ENCODE results near the gene IP6K1. TPM values are rescaled to one million over a fixed set of nuclear protein-coding genes. Genes with fewer than 3 reads are reported as not detected.
"Not testable (repeated sequence)": the region's sequence is repeated elsewhere in the genome, so short reads cannot be mapped to it uniquely, and the experiment has no call there.

The IP6K1 gene
- total and polyA plus RNA-seq, 11 donors, result 8.9 to 36.6 (median 20.4) TPM

GRCh38 chr3:49781415-49782199, 4.7 kb downstream of the IP6K1 start:
- no peaks in the 10 kb centered on the region for H3K27me3 ChIP-seq
- H3K4me1 ChIP-seq, result peaks cover 0 to 43% (median 24%) of the 10 kb centered on the region in 12 donors
- TF ChIP-seq POLR2A (IDR thresholded peaks at IDR 0.05), result no peak
- TF ChIP-seq CTCF (IDR thresholded peaks at IDR 0.05), result no peak
- peaks cover 0 to 55% (median 30%) of the 10 kb centered on the region in 9 donors for H3K36me3 ChIP-seq
- H3K9me3 ChIP-seq, result no peaks in the 10 kb centered on the region
- no peak overlapping the region for H3K27ac ChIP-seq
- ATAC-seq, result no peak
- WGBS, 4 donors, result 79 to 89% (median 84%) methylated on average over 5 of the region's 5 CpGs
- no peak overlapping the region for H3K4me3 ChIP-seq
- DNase-seq, result no peak
- intact Hi-C loops (cut with DNase I), result no loop called here

GRCh38 chr3:49780975-49781365, 5.4 kb downstream of the IP6K1 start:
- DNase-seq; H3K27me3 ChIP-seq; H3K27ac ChIP-seq; intact Hi-C loops (cut with DNase I); ATAC-seq; H3K9me3 ChIP-seq; H3K4me3 ChIP-seq: not testable (repeated sequence)
- WGBS, 4 donors, result 87 to 94% (median 91%) methylated on average over 9 of the region's 9 CpGs
- peaks cover 0 to 43% (median 24%) of the 10 kb centered on the region in 12 donors for H3K4me1 ChIP-seq
- H3K36me3 ChIP-seq, result peaks cover 0 to 59% (median 34%) of the 10 kb centered on the region in 9 donors

- no peaks in the 10 kb centered on the region for H3K9me3 ChIP-seq
- no peak for ATAC-seq
- peaks cover 0 to 41% (median 21%) of the 10 kb centered on the region in 12 donors for H3K4me1 ChIP-seq
- WGBS, 4 donors, result 62 to 66% (median 65%) methylated on average over 4 of the region's 4 CpGs
- H3K4me3 ChIP-seq, result no peak overlapping the region
- no peaks in the 10 kb centered on the region for H3K27me3 ChIP-seq
- intact Hi-C loops (cut with DNase I), result no loop called here
- TF ChIP-seq POLR2A (IDR thresholded peaks at IDR 0.05), result no peak
- TF ChIP-seq CTCF (IDR thresholded peaks at IDR 0.05), result no peak
- H3K27ac ChIP-seq, result no peak overlapping the region
- H3K36me3 ChIP-seq, result peaks cover 0 to 63% (median 40%) of the 10 kb centered on the region in 9 donors
- no peak for DNase-seq
These were observed 6.0 kb downstream of the IP6K1 start for GRCh38 chr3:49780080-49780974.

GRCh38 chr3:49779358-49780079, 6.8 kb downstream of the IP6K1 start:
- peaks cover 0 to 61% (median 39%) of the 10 kb centered on the region in 9 donors for H3K36me3 ChIP-seq
- ATAC-seq (no peak), DNase-seq (no peak)
- intact Hi-C loops (cut with DNase I), result no loop called here
- H3K4me3 ChIP-seq, result no peak overlapping the region
- no peak overlapping the region for H3K27ac ChIP-seq
- H3K9me3 ChIP-seq, result no peaks in the 10 kb centered on the region
- H3K4me1 ChIP-seq, result peaks cover 0 to 35% (median 15%) of the 10 kb centered on the region in 12 donors
- no peaks in the 10 kb centered on the region for H3K27me3 ChIP-seq
- TF ChIP-seq CTCF (IDR thresholded peaks at IDR 0.05), result no peak
- TF ChIP-seq POLR2A (IDR thresholded peaks at IDR 0.05), result no peak
- 83 to 95% (median 93%) methylated on average over 5 of the region's 5 CpGs for WGBS, 4 donors

GRCh38 chr3:49776101-49776500, 10.2 kb downstream of the IP6K1 start:
- Histone ChIP-seq H3K4me1 (peaks cover 0 to 18% (median 2%) of the 10 kb centered on the region in 12 donors), H3K36me3 (peaks cover 0 to 33% (median 25%) of the 10 kb centered on the region in 9 donors)
- H3K9me3 ChIP-seq; intact Hi-C loops (cut with DNase I); H3K4me3 ChIP-seq; H3K27me3 ChIP-seq; H3K27ac ChIP-seq; ATAC-seq; DNase-seq: not testable (repeated sequence)
- 91 to 95% (median 92%) methylated on average over 8 of the region's 8 CpGs for WGBS, 4 donors
